GM15510 (cell line): ENCODE measurements around the gene LIMK2.

Experiments
- POLR2A ChIP-seq: IDR thresholded peaks from 3 replicates; pipeline ENCODE4 v1.6.1; 2011; ENCODE audit warnings: borderline replicate concordance; ENCODE audit not compliant: insufficient read length; ENCODE audit errors: extremely low read depth

The LIMK2 gene

GRCh38 chr22:31290494-31291471, 78.7 kb downstream of the LIMK2 start:
- TF ChIP-seq POLR2A: peak; percentile 55

GRCh38 chr22:31291481-31292235, 79.6 kb downstream of the LIMK2 start:
- no peak for TF ChIP-seq POLR2A

GRCh38 chr22:31292236-31292989, 80.3 kb downstream of the LIMK2 start, which contains the start of gene PIK3IP1:
Gene PIK3IP1 (minus strand): TSS chr22:31292488. CDS start chr22:31292344, 144 bp downstream.
- no peak for TF ChIP-seq POLR2A

- no peak for TF ChIP-seq POLR2A
Observed at GRCh38 chr22:31295360-31295759, 83.3 kb downstream of the LIMK2 start.

GRCh38 chr22:31295831-31296657, 83.9 kb downstream of the LIMK2 start:
- no peak for TF ChIP-seq POLR2A

GRCh38 chr22:31300896-31301295, 88.8 kb downstream of the LIMK2 start:
- TF ChIP-seq POLR2A: no peak

GRCh38 chr22:31302006-31302405, 89.9 kb downstream of the LIMK2 start:
- TF ChIP-seq POLR2A: no peak

- TF ChIP-seq POLR2A: no peak
Observed at GRCh38 chr22:31302537-31302936, 90.4 kb downstream of the LIMK2 start.

GRCh38 chr22:31305194-31305593, 93.1 kb downstream of the LIMK2 start:
- TF ChIP-seq POLR2A: no peak

GRCh38 chr22:31308181-31308580, 96.1 kb downstream of the LIMK2 start:
- TF ChIP-seq POLR2A: no peak

GRCh38 chr22:31313366-31314147, 101.5 kb downstream of the LIMK2 start:
- no peak for TF ChIP-seq POLR2A

GRCh38 chr22:31321421-31321820, 109.3 kb downstream of the LIMK2 start:
- TF ChIP-seq POLR2A: no peak

GRCh38 chr22:31323578-31324550, 111.8 kb downstream of the LIMK2 start:
- no peak for TF ChIP-seq POLR2A

- no peak for TF ChIP-seq POLR2A
Observed at GRCh38 chr22:31326877-31327276, 114.8 kb downstream of the LIMK2 start.
